DMS53 (cell line): ENCODE results near the gene ADGRF4.
A peak's percentile ranks its signal among the peaks of the same experiment; 100 is the strongest.
"Not testable (repeated sequence)": the region's sequence is repeated elsewhere in the genome, so short reads cannot be mapped to it uniquely, and the experiment has no call there.

Experiments
- DNase-seq: peaks from one replicate; lab custom pipeline; 2025; lab: John Stamatoyannopoulos, UW

The ADGRF4 gene

GRCh38 chr6:47734831-47735481, 36.6 kb downstream of the ADGRF4 start:
- no peak for DNase-seq

GRCh38 chr6:47736083-47736700, 37.8 kb downstream of the ADGRF4 start:
- no peak for DNase-seq

- no peak for DNase-seq
Observed at GRCh38 chr6:47737406-47737805, 39.0 kb downstream of the ADGRF4 start.

GRCh38 chr6:47740714-47741113, 42.3 kb downstream of the ADGRF4 start:
- DNase-seq = peak; percentile 64

- DNase-seq = peak; percentile 47
Observed at GRCh38 chr6:47741807-47742206, 43.4 kb downstream of the ADGRF4 start.

- no peak for DNase-seq
Observed at GRCh38 chr6:47743744-47744143, 45.4 kb downstream of the ADGRF4 start.

- DNase-seq = not testable (repeated sequence)
Observed at GRCh38 chr6:47745269-47745668, 46.9 kb downstream of the ADGRF4 start.

- no peak for DNase-seq
Observed at GRCh38 chr6:47749757-47750156, 51.4 kb downstream of the ADGRF4 start.

GRCh38 chr6:47752801-47753200, 54.4 kb downstream of the ADGRF4 start:
- no peak for DNase-seq

GRCh38 chr6:47759364-47759763, 61.0 kb downstream of the ADGRF4 start:
- no peak for DNase-seq

GRCh38 chr6:47762502-47762901, 64.1 kb downstream of the ADGRF4 start:
- no peak for DNase-seq

- DNase-seq = no peak
Observed at GRCh38 chr6:47766445-47766844, 68.1 kb downstream of the ADGRF4 start.

- DNase-seq = no peak
Observed at GRCh38 chr6:47767102-47767501, 68.7 kb downstream of the ADGRF4 start.

- DNase-seq = no peak
Observed at GRCh38 chr6:47769982-47770381, 71.6 kb downstream of the ADGRF4 start.
